ENCODE results near the gene GPR26.

Gene GPR26

GRCh38 chr10:123666318-123667236 is at the start of gene GPR26:
Gene GPR26, plus strand, starts transcription at chr10:123666355. Its CDS starts 53 bp downstream, at chr10:123666408.
- DNase-seq (ENCODE audit: low read depth in 4 of 4, low spot score in 1 of 4), result no peak

GRCh38 chr10:123618224-123618623 is 47.9 kb upstream of the GPR26 start:
- DNase-seq (ENCODE audit: low read depth in 4 of 4, low spot score in 1 of 4), result no peak

GRCh38 chr10:123619067-123619855 is 46.9 kb upstream of the GPR26 start:
- no peak for DNase-seq (ENCODE audit: low read depth in 4 of 4, low spot score in 1 of 4)

- no peak for DNase-seq (ENCODE audit: low read depth in 4 of 4, low spot score in 1 of 4)
These were observed 45.5 kb upstream of the GPR26 start for GRCh38 chr10:123620621-123621020.

- no peak for DNase-seq (ENCODE audit: low read depth in 4 of 4, low spot score in 1 of 4)
These were observed 44.7 kb upstream of the GPR26 start for GRCh38 chr10:123621492-123621891.

- no peak for DNase-seq (ENCODE audit: low read depth in 4 of 4, low spot score in 1 of 4)
These were observed 44.2 kb upstream of the GPR26 start for GRCh38 chr10:123621916-123622315.

- DNase-seq (ENCODE audit: low read depth in 4 of 4, low spot score in 1 of 4), result no peak
These were observed 43.8 kb upstream of the GPR26 start for GRCh38 chr10:123622381-123622780.

GRCh38 chr10:123624086-123624485 is 42.1 kb upstream of the GPR26 start:
- DNase-seq (ENCODE audit: low read depth in 4 of 4, low spot score in 1 of 4), result no peak

GRCh38 chr10:123633106-123633505 is 33.0 kb upstream of the GPR26 start:
- no peak for DNase-seq (ENCODE audit: low read depth in 4 of 4, low spot score in 1 of 4)

- no peak for DNase-seq (ENCODE audit: low read depth in 4 of 4, low spot score in 1 of 4)
These were observed 32.5 kb upstream of the GPR26 start for GRCh38 chr10:123633636-123634035.

GRCh38 chr10:123634221-123634620 is 31.9 kb upstream of the GPR26 start:
- no peak for DNase-seq (ENCODE audit: low read depth in 4 of 4, low spot score in 1 of 4)

GRCh38 chr10:123635131-123635530 is 31.0 kb upstream of the GPR26 start:
- DNase-seq (ENCODE audit: low read depth in 4 of 4, low spot score in 1 of 4), result no peak

GRCh38 chr10:123635745-123636144 is 30.4 kb upstream of the GPR26 start:
- DNase-seq (ENCODE audit: low read depth in 4 of 4, low spot score in 1 of 4), result no peak

GRCh38 chr10:123636598-123637325 is 29.4 kb upstream of the GPR26 start:
- DNase-seq (ENCODE audit: low read depth in 4 of 4, low spot score in 1 of 4), result no peak

- DNase-seq (ENCODE audit: low read depth in 4 of 4, low spot score in 1 of 4), result no peak
These were observed 28.8 kb upstream of the GPR26 start for GRCh38 chr10:123637326-123637880.

GRCh38 chr10:123639131-123639530 is 27.0 kb upstream of the GPR26 start:
- DNase-seq (ENCODE audit: low read depth in 4 of 4, low spot score in 1 of 4), result no peak

- no peak for DNase-seq (ENCODE audit: low read depth in 4 of 4, low spot score in 1 of 4)
These were observed 26.1 kb upstream of the GPR26 start for GRCh38 chr10:123640016-123640535.

- no peak for DNase-seq (ENCODE audit: low read depth in 4 of 4, low spot score in 1 of 4)
These were observed 23.9 kb upstream of the GPR26 start for GRCh38 chr10:123642293-123642692.

- DNase-seq (ENCODE audit: low read depth in 4 of 4, low spot score in 1 of 4), result no peak
These were observed 23.5 kb upstream of the GPR26 start for GRCh38 chr10:123642697-123643096.

- DNase-seq (ENCODE audit: low read depth in 4 of 4, low spot score in 1 of 4), result no peak
These were observed 22.8 kb upstream of the GPR26 start for GRCh38 chr10:123643315-123643714.

- no peak for DNase-seq (ENCODE audit: low read depth in 4 of 4, low spot score in 1 of 4)
These were observed 21.1 kb upstream of the GPR26 start for GRCh38 chr10:123645016-123645415.
